ENCODE measurements around the gene SLC51A. TPM values are rescaled to one million over a fixed set of nuclear protein-coding genes. Genes with fewer than 3 reads are reported as not detected.

SLC51A gene
- total and polyA plus RNA-seq, 9 of the 15 experiments (the other 6 are each of a cell fraction or from before 2014, with no cell fraction given), result 0.35 to 0.38 TPM; not detected in 7

GRCh38 chr3:196207833-196208607 lies 8.3 kb upstream of the SLC51A start (continued):
- no peak for TF ChIP-seq ZNF318 (IDR thresholded peaks at IDR 0.05; ENCODE audit: borderline replicate concordance in 1 of 2, low read depth in 1 of 2)
- TF ChIP-seq IFI16 (CRISPR knock-in tag; IDR thresholded peaks at IDR 0.05), result no peak
- TF ChIP-seq SUPT5H (IDR thresholded peaks at IDR 0.05), result peak; percentile 55; the same call in 1 of the 2 replicates
- no peak for TF ChIP-seq RBM17 (IDR thresholded peaks at IDR 0.05; ENCODE audit: borderline replicate concordance, low read depth, low read length)
- TF ChIP-seq ZKSCAN3 (CRISPR knock-in tag; IDR thresholded peaks at IDR 0.05), result no peak
- TF ChIP-seq L3MBTL2 (IDR thresholded peaks at IDR 0.05), result peak; percentile 84
- no peak for TF ChIP-seq ZNF354B (CRISPR knock-in tag; IDR thresholded peaks at IDR 0.05)
- TF ChIP-seq FOXJ2 (tag; IDR thresholded peaks at IDR 0.05), result no peak
- no peak for TF ChIP-seq ZNF79 (CRISPR knock-in tag; IDR thresholded peaks at IDR 0.05; ENCODE audit: low read depth)
- TF ChIP-seq COPS2 (conservative IDR thresholded peaks at IDR 0.05), result no peak
- TF ChIP-seq PHTF2 (CRISPR knock-in tag; IDR thresholded peaks at IDR 0.05), result no peak

Measured in K562 (cell line).